ENCODE measurements around the gene CH25H. TPM values are rescaled to one million over a fixed set of nuclear protein-coding genes. Genes with fewer than 3 reads are reported as not detected.
A peak's percentile ranks its signal among the peaks of the same experiment; 100 is the strongest.

CH25H gene
- total RNA-seq, 4 donors from 2014 or later, result 1.1 to 2.1 TPM; not detected in 2

DNA sequence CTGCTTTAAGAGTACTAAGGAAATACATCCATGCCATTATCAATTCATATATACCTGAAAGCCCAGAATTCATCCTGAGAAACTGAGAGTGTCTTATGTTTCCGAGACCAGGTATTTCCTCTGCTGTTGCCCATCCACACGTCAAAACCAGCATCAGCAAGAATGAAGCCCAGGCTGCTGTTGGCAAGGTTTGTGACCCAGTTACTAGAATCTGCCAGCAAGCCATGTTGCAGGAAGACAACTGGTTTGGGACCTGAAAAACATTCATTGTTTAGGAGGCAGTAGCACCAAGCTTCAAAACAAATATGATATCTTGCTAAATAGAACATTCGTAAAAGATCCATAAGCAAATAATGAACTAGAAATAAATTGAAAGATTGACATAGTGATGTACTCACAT, 21.0 kb upstream of the CH25H start:
- peaks cover 0 to 11% (median 0%) of the 10 kb centered on the region in 4 donors for H3K36me3 ChIP-seq
- TF ChIP-seq EP300 (IDR thresholded peaks at IDR 0.05; ENCODE audit: low read depth), result no peak
- no peak for TF ChIP-seq POLR2A (IDR thresholded peaks at IDR 0.05)
- no peak for TF ChIP-seq POLR2AphosphoS5 (IDR thresholded peaks at IDR 0.05)
- TF ChIP-seq, protein P1, sequence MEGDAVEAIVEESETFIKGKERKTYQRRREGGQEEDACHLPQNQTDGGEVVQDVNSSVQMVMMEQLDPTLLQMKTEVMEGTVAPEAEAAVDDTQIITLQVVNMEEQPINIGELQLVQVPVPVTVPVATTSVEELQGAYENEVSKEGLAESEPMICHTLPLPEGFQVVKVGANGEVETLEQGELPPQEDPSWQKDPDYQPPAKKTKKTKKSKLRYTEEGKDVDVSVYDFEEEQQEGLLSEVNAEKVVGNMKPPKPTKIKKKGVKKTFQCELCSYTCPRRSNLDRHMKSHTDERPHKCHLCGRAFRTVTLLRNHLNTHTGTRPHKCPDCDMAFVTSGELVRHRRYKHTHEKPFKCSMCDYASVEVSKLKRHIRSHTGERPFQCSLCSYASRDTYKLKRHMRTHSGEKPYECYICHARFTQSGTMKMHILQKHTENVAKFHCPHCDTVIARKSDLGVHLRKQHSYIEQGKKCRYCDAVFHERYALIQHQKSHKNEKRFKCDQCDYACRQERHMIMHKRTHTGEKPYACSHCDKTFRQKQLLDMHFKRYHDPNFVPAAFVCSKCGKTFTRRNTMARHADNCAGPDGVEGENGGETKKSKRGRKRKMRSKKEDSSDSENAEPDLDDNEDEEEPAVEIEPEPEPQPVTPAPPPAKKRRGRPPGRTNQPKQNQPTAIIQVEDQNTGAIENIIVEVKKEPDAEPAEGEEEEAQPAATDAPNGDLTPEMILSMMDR (IDR thresholded peaks at IDR 0.05), result no peak
- intact Hi-C loops (cut with DNase I; ENCODE audit: low total_unique reads) (no loop called here), in situ Hi-C loops (cut with MboI; ENCODE audit: low pct_ligation_motif_present in 1 of 4, low pct_unique_long_range_greater_than_20kb in 1 of 4, low sequenced_read_pairs in 3 of 4) (loop anchor here in 1 of 4 donors (10.0 kb wide), 1 partner anchor 283 kb away; no protein-coding TSS in a partner anchor)
- DNase-seq, result no peak
- 92 to 93% methylated on average over 3 of the region's 3 CpGs for WGBS, 2 donors (ENCODE audit: low coverage in 1 of 2)
- no peak overlapping the region for H3K27ac ChIP-seq
- H3K27me3 ChIP-seq, result no peaks in the 10 kb centered on the region
- H3K9me3 ChIP-seq, result no peaks in the 10 kb centered on the region
- H3K4me3 ChIP-seq, result no peak overlapping the region
- peaks cover 0 to 3% (median 0%) of the 10 kb centered on the region in 4 donors for H3K4me1 ChIP-seq

DNA sequence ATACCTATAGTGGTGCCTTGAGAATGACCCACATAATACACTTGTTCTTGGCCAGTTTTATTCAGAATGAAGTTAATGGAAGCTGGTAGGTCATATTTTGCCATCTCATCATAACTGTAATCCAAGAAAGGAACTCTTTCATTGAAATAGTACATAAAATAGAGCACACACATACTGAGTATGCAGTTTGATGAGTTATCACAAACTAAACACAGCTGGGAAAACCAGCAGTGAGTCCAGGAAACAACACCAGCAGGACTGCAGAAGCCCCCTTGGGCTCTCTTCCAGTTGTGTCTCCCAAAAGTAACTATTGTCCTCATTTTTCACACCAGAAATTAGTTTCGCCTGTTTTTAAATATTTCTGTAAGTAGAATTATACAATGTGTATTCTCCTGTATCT, 19.8 kb upstream of the CH25H start:
- peaks cover 0 to 11% (median 0%) of the 10 kb centered on the region in 4 donors for H3K36me3 ChIP-seq
- in situ Hi-C loops (cut with MboI; ENCODE audit: low pct_ligation_motif_present in 1 of 4, low pct_unique_long_range_greater_than_20kb in 1 of 4, low sequenced_read_pairs in 3 of 4), result loop anchor here in 1 of 4 donors (10.0 kb wide), 1 partner anchor 282 kb away; no protein-coding TSS in a partner anchor
- no peaks in the 10 kb centered on the region for H3K9me3 ChIP-seq
- H3K4me3 ChIP-seq, result no peak overlapping the region
- peaks cover 0 to 3% (median 0%) of the 10 kb centered on the region in 4 donors for H3K4me1 ChIP-seq
- 90 to 100% methylated on average over 1 of the region's 1 CpG for WGBS, 2 donors (ENCODE audit: low coverage in 1 of 2)
- H3K27ac ChIP-seq, result no peak overlapping the region
- H3K27me3 ChIP-seq, result no peaks in the 10 kb centered on the region
- no peak for DNase-seq
- TF ChIP-seq POLR2AphosphoS5 (IDR thresholded peaks at IDR 0.05) (no peak), POLR2A (IDR thresholded peaks at IDR 0.05) (no peak)
- TF ChIP-seq, protein P1 (IDR thresholded peaks at IDR 0.05), result no peak
- intact Hi-C loops (cut with DNase I; ENCODE audit: low total_unique reads), result no loop called here

DNA sequence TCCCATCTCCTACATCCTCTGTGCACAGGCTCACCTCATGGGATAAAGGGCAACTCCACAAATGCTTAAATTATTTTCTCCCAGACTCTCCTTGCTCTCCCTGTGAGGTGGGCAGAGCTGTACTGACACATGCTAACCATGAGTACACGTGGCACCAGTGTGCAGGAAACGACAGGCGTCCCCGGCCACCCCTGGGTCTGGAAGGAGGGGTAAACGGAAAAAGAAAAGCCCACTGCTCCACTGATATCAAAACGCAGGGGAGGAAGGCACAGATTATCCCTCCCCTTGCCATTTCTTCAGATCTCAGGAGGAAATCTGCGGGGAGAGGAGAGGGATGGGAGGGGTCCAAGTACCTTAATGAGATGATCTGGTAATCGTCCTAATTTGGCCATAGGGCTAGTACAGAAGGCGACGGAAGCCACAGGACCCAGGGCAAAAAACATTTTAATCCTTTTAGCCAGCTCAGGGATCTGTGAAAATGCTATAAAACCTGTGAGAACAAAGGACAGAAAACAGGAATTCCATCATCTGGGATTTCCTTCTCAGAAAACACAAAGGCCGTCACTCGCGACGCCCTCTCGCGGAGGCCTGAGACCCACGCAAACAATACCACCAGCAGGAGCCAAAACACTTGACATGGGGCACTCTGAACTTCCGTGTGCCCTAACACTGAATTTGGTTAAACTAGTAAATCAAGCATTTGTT, 17.8 kb upstream of the CH25H start:
- TF ChIP-seq POLR2A (IDR thresholded peaks at IDR 0.05) (no peak), EP300 (IDR thresholded peaks at IDR 0.05; ENCODE audit: low read depth) (no peak), POLR2AphosphoS5 (IDR thresholded peaks at IDR 0.05) (no peak)
- TF ChIP-seq, protein P1 (IDR thresholded peaks at IDR 0.05), result no peak
- 73 to 87% methylated on average over 6 to 18 of the region's 18 CpGs for WGBS, 2 donors (ENCODE audit: low coverage in 1 of 2)
- H3K4me1 ChIP-seq, result peaks cover 0 to 3% (median 0%) of the 10 kb centered on the region in 4 donors
- H3K27ac ChIP-seq, result peak overlapping the region in 2 of 4 donors; percentile 11 to 25
- H3K4me3 ChIP-seq, result no peak overlapping the region
- in situ Hi-C loops (cut with MboI; ENCODE audit: low pct_ligation_motif_present in 1 of 4, low pct_unique_long_range_greater_than_20kb in 1 of 4, low sequenced_read_pairs in 3 of 4), result loop anchor here in 2 of 4 donors (10.0 to 25.0 kb wide), 2 partner anchors 280 to 388 kb away; no protein-coding TSS in a partner anchor
- H3K9me3 ChIP-seq, result no peaks in the 10 kb centered on the region
- no peaks in the 10 kb centered on the region for H3K27me3 ChIP-seq
- peaks cover 0 to 11% (median 0%) of the 10 kb centered on the region in 4 donors for H3K36me3 ChIP-seq
- no peak for DNase-seq
- intact Hi-C loops (cut with DNase I; ENCODE audit: low total_unique reads), result no loop called here

DNA sequence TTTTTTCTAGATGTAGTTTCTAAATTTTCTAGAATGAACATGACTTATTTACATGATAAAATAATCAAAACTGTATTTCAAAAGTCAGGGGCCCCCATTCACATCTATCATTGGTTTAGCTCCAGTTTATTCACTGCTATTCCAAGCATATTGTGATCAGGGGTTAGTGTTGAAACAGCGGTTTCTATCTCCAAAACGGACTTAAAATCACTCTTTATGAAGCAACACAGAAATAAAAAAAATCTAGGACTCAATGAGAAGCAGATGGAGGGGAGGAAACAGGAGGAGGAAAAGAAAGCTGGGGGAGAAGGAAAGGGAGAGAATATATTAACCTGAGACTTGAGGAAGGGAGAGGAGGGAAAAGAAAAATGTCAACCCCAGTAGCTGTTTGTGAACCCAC, 14.8 kb upstream of the CH25H start:
- Histone ChIP-seq H3K4me3 (no peak overlapping the region), H3K9me3 (no peaks in the 10 kb centered on the region), H3K4me1 (peaks cover 0 to 11% (median 5%) of the 10 kb centered on the region in 4 donors), H3K36me3 (peaks cover 0 to 3% (median 0%) of the 10 kb centered on the region in 4 donors), H3K27me3 (no peaks in the 10 kb centered on the region), H3K27ac (no peak overlapping the region)
- DNase-seq, result no peak
- in situ Hi-C loops (cut with MboI; ENCODE audit: low pct_ligation_motif_present in 1 of 4, low pct_unique_long_range_greater_than_20kb in 1 of 4, low sequenced_read_pairs in 3 of 4) (loop anchor here in 2 of 4 donors (10.0 to 25.0 kb wide), 2 partner anchors 277 to 385 kb away; no protein-coding TSS in a partner anchor), intact Hi-C loops (cut with DNase I; ENCODE audit: low total_unique reads) (no loop called here)
- TF ChIP-seq POLR2A (IDR thresholded peaks at IDR 0.05), result no peak
- TF ChIP-seq EP300 (IDR thresholded peaks at IDR 0.05; ENCODE audit: low read depth), result no peak
- TF ChIP-seq, protein P1 (IDR thresholded peaks at IDR 0.05), result no peak
- no peak for TF ChIP-seq POLR2AphosphoS5 (IDR thresholded peaks at IDR 0.05)
- WGBS, 2 donors (ENCODE audit: low coverage in 1 of 2), result 91 to 94% methylated on average over 2 of the region's 2 CpGs
